Measurements from ENCODE around the gene TBCA.
A peak's percentile ranks its signal among the peaks of the same experiment; 100 is the strongest.

TBCA gene

GRCh38 chr5:77709340-77709739 is 66.8 kb downstream of the TBCA start:
- DNase-seq (ENCODE audit: low spot score) = no peak

- peak; percentile 45 for DNase-seq (ENCODE audit: low spot score)
These were observed 68.3 kb downstream of the TBCA start for GRCh38 chr5:77707791-77708190.

- peak; percentile 46 for DNase-seq (ENCODE audit: low spot score)
These were observed 76.6 kb downstream of the TBCA start for GRCh38 chr5:77699569-77699968.

GRCh38 chr5:77698920-77699319 is 77.2 kb downstream of the TBCA start:
- no peak for DNase-seq (ENCODE audit: low spot score)

GRCh38 chr5:77697692-77698091 is 78.4 kb downstream of the TBCA start:
- DNase-seq (ENCODE audit: low spot score) = no peak

- DNase-seq (ENCODE audit: low spot score) = no peak
These were observed 80.0 kb downstream of the TBCA start for GRCh38 chr5:77696120-77696519.

- DNase-seq (ENCODE audit: low spot score) = no peak
These were observed 82.2 kb downstream of the TBCA start for GRCh38 chr5:77693913-77694312.

GRCh38 chr5:77683171-77683732 is 92.9 kb downstream of the TBCA start:
- no peak for DNase-seq (ENCODE audit: low spot score)

- DNase-seq (ENCODE audit: low spot score) = no peak
These were observed 105.6 kb downstream of the TBCA start for GRCh38 chr5:77670526-77670925.

- no peak for DNase-seq (ENCODE audit: low spot score)
These were observed 106.5 kb downstream of the TBCA start for GRCh38 chr5:77669677-77670076.

- no peak for DNase-seq (ENCODE audit: low spot score)
These were observed 112.9 kb downstream of the TBCA start for GRCh38 chr5:77663090-77663863.

GRCh38 chr5:77662635-77663034 is 113.5 kb downstream of the TBCA start:
- no peak for DNase-seq (ENCODE audit: low spot score)

GRCh38 chr5:77658662-77659061 is 117.5 kb downstream of the TBCA start:
- no peak for DNase-seq (ENCODE audit: low spot score)

- DNase-seq (ENCODE audit: low spot score) = no peak
These were observed 124.8 kb downstream of the TBCA start for GRCh38 chr5:77651343-77651742.

- no peak for DNase-seq (ENCODE audit: low spot score)
These were observed 125.5 kb downstream of the TBCA start for GRCh38 chr5:77650686-77651085.

- DNase-seq (ENCODE audit: low spot score) = no peak
These were observed 126.4 kb downstream of the TBCA start for GRCh38 chr5:77649776-77650175.

- DNase-seq (ENCODE audit: low spot score) = no peak
These were observed 130.0 kb downstream of the TBCA start for GRCh38 chr5:77645995-77646639.

- peak; percentile 23 for DNase-seq (ENCODE audit: low spot score)
These were observed 130.8 kb downstream of the TBCA start for GRCh38 chr5:77645158-77645994.

- no peak for DNase-seq (ENCODE audit: low spot score)
These were observed 131.6 kb downstream of the TBCA start for GRCh38 chr5:77644371-77645157.

- DNase-seq (ENCODE audit: low spot score) = no peak
These were observed 132.3 kb downstream of the TBCA start for GRCh38 chr5:77643654-77644370.

Data from kidney tubule cell (primary cell).